HG02678 (cell line): Measurements from ENCODE around the gene RBKS.

Source experiments
- ATAC-seq: cut with Tn5 transposase; IDR thresholded peaks from one replicate; pipeline ENCODE4 v1.9.1; 2021; ENCODE audit warnings: mild to moderate bottlenecking, moderate library complexity; ENCODE audit not compliant: unreplicated experiment

The RBKS gene

DNA sequence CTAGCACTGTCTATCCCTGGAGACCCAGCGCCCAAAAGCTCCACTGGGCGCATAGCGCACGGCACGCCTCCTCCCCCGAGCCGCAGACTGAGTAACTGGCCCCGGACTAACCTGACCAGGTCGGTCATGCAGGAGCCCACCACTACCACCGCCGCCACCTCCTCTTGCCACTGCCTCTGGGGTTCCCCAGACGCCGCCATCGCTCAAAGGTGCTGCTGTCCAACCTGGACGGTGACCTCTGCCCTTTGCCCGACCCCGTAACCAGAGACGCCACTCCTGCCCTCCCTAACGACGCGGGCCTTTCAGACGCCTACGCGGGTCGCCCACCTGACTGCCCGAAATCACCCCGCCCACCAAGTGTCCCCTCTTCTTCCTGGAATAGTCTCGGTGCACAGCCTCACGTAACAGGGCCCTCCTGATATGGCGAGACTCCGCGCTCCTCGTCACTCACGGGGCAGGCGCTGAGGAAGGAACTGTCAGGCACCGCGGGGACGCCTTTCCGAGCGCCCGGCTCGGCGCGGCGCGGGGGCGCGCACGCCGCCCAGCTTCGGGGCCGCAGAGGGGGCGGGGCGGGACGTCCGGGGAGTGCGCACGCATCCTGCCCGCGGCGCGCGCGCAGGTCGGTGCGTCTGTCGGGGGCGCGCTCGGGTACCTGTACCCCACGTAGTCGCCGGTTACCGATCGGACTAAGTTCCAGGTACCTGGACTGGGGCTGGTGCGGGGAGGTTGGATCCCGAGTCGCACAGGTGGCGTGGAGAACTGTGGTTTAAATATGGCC, at the start of gene RBKS, which contains the start of gene BABAM2:
Gene RBKS (minus strand): TSS at position 242 of the 778 bp plus-strand sequence. CDS start 42 bp downstream, at position 200.
Gene BABAM2 (plus strand): TSS at position 584 of the 778 bp plus-strand sequence. CDS start 3,828 bp downstream, outside the sequence.
- peak; percentile 83 for ATAC-seq

DNA sequence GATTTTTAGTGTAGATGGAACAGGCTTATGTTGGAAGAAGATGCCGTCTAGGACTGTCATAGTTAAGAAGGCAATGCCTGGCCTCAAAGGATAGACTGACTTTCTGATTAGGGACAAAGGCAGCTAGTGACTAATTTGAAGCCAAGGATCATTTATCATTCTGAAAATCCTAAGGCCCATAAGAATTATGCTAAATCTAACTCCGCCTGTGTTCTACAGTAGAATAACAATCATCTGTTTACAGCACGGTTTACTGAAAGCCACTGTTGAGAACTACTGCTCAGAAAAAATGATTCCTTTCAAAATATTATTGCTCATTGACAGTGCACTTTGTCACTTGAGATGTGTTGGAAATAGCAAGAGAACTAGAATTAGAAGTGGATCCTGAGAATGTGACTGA, 44.8 kb upstream of the RBKS start:
- ATAC-seq = no peak

DNA sequence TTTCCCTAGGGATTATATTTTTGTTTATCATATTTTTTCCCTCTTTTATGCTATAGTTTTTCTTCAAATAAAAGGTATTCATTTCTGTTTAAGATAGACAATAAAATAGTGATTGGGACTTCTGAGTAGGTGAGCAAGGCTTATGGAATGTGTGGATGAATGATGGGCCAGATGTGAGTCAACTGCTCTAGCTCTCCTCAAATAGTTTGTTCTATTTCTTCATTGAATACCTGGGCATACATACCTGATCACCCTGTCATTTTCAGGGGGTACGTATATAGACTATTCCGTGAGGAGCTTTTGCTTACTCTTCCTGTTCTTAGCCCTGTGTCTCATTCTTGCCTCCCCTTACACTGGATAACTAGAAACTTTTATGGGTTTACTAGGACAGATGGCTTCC, 42.2 kb upstream of the RBKS start:
- no peak for ATAC-seq

DNA sequence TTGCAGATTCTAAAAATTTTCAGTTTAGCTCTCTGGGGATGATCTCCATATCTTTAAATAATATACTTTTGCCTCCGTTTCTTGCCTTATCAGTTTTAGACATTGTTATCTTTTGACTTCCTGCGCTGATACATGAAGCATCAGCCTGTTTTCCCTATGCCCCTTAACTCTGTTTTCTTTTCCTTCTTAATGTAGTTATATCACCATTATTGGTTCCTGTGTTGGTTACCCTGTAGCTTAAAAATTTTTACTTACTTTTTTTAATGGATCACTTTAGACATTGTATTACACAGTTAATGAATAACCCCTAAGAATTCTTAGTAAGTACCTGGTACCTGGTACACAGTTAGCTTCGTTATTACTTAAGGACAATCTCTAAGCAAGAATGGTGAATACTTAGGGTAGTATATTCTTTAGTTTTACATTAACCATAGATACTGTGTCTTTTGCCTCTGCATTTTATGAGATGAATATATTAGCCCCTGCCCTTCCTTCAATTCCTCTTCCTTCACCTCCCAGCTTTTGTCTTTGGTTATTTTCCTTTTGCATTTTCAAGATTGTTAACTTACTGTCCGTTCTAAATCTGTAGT, 41.3 kb upstream of the RBKS start:
- no peak for ATAC-seq

DNA sequence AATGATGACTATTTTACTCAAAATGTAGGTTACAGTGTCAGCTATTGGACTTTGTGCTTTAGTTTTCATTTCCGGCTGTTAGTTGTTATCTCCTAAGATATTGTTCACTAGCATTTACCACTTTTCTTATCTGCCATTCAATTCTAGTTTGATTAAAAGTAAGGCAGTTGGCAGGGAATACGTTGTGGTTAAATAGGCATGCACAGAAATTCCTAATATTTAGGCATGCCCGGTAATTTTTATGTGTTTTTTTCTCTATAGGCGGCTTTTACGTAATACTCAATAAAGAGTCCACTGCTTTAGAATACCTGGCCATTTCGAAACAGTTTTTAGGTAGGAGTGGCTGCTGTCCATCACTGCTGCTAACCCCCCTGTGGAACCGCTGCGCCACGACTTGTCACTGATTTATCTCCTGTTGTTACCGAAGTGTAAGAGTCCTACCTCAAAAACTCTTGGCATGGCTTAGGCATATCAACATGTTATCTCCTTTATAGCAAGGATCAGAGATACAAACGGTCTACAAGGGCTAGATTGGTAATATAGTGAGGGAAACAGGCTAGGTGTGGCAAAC, 39.8 kb upstream of the RBKS start:
- ATAC-seq = no peak

DNA sequence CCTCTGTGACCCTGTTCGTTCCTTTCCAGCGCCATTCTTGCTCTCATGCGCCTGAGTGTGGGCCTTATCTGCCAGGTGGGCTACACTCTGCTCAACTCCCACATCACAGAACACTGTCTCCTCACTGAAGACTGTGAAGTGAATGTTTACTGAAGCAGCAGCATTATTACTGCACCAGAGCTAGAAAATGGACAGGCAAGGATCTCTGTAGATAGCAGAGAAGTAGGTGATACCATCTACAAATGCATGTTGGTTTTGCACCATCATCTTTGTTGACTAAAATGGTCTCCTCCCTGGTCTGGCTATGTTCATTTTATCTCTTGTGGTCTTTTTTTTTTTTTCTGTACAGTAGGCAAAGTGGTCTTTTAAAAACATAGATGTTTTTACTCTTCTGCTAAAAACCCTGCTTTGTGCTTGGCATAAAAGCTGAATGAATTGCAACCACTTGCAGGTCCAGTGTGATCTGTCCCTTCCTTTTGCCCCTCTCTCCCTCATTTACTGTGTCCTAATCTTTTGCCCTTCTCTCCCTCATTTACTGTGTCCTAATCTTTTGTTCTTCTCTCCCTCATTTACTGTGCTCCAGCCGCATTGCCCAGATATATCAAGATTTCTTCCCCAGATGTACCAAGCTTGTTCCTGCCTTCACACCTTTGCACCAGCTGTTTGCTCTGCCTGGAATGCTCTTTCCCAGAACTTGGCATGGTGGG, 35.7 kb upstream of the RBKS start:
- ATAC-seq = no peak

DNA sequence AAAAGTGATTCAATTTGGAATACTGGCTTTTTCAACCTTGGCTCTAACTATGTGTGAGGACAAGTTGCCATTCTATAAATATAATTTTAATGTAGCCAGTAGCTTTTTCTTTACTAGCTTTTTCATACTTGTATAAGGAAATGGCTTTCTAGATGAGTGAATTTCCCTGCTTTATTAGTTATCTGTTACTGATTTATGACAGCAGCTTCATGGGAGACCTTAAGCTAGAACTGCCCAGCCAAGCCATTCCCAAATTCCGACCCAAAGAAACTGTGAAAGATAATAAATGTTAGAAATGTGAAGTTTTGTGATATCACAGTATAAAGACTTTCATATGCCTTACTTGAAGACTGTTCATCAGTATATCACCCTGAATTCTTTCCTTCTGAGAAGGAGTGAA, 32.7 kb upstream of the RBKS start:
- ATAC-seq = no peak

DNA sequence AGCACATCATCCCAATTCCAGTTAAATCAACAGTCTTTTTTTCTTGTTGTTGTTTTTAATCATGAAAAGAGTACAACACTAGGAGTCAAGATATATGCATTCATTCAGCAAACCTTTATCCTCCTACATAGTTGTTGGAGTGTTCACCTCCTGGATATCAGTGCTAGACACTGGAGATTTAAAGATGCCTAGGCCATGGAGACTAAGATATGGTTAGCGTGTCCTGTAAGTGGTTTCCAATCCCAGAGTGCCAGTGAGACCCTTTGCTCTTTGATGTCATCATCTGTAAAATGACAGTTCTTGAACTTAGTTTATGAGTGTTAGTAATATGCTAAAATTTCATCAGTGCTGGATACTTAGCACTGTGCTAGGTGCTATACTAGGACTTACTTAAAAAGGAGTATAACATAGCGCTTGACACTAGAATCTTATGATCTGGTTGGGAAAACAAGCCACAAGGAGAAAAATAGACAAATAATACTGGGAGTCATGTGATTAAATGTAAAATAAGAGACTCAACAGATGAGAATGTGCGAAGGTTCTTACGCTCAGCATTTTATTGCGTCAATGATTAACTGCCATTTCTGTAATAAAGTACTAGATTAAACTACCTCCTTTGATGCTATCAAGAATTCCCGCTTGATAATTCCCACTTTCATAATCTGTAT, 31.8 kb upstream of the RBKS start:
- no peak for ATAC-seq

DNA sequence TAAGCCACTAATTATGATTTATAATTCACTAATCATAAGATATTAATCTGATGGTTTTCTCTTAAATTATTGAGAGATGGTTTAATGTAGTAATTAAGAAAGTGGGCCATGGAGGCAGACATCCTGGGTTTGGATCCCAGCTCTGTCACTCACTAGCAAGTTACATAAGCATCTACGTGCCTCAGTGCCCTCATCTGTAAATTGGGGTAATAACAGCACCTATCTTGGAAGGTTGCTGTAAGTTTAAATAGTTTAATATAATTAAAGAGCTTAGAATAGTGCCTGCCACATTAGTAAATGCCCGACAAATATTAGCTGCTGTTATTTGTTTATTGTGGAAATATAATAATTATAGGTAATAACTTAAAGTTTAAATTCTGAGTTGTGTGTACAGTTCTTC, 31.2 kb upstream of the RBKS start:
- no peak for ATAC-seq

DNA sequence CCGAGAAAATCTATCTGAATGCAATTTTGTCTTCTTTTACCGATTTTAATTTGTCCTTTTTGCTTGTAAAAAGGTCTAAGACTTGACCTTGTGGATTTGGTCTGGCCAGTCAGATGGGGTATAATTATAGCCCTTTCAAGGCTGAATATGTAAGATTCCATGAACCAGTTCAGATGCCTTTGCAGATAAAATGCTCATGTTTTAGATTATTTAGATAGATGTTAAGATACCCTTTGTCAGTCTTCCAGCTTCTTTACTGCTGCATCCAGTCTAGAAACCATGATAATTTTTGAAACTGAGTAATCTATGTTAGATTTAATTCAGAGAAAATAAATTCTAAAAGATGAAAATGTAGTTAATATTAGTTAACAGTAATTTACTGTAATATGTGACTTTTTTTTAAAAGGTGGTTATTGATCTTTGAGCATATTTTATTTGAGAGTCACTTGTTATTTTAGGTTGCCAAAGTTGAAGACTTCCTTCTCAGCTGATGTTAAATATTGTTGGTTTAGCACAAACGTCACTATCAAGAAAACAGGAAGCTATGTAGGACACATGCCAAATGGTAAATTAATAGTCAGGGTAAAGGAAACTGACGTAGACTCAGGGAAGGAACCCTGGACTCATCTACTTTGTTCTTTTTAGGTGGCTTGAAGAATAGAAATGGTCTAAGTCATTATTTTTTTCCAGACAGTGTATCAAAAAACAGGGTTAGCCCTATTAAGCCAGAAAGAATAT, 30.1 kb upstream of the RBKS start:
- ATAC-seq = no peak

DNA sequence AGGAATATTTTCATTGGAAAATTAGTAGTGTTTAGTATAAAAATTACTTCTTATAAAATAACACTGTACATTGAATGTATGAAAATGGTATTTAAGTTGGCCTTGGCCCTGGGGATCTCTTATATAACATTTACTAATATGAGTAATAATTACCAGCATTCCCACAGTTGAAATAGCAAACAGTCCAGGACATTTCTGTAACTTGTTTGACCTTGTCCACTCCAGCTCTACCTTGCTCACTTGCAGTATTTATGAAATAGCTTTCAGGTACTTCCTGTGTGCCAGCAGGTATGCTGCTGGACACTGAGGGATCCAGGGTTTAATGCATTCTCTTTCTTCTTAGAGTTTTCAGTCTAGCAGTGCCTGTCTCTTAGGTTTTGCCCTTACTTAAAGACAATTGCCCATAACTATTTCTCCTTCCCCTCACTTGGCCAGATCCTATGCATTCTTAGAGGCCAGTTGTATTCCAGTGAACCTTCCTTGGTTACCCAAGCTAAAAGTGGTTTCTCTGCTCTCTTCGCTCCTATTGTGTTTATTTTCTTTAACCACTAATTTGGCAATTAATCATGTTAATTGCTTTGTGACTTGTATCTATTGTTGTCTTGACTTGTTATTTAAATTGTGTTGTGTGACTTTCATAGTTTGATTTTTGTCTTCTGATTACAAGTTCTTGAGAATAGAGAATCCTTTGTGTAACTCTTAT, 26.3 kb upstream of the RBKS start:
- ATAC-seq = no peak

DNA sequence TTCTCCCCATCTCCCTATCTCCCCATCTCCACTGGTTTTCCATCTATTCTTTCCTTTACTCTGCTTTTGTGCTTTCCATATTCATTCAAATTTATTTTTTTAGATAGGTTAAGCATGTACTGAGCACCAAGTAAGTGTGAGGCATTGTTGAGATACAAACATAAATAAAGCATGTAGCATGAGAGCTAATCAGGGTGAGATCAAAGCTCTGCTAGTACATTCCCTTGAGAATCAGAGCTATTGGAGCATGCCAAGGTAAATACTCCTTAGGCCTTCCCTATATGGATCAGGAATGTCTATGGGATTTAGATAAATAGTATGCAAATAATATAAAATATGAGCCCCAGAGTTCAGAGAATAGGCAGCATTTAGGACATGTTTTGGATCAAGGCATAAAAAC, 25.7 kb upstream of the RBKS start:
- no peak for ATAC-seq

DNA sequence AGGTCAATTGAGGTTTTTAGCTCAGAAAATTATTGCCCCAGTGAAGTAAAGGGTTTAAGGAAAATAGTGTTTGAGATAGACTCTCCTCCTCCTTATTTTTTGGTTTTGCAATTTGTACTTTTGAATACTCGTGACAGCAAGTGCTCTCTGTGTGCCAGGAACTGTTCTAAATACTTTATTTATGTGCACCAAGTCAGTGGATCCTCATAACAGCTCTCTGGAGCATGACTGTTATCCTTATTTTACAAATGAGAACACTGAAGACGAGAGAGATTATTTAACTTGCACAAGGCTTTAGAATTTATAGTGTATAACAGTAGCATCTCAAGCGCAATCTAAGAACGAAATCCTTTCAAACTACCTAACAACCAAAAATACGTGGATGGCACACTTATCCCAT, 25.0 kb upstream of the RBKS start:
- no peak for ATAC-seq

DNA sequence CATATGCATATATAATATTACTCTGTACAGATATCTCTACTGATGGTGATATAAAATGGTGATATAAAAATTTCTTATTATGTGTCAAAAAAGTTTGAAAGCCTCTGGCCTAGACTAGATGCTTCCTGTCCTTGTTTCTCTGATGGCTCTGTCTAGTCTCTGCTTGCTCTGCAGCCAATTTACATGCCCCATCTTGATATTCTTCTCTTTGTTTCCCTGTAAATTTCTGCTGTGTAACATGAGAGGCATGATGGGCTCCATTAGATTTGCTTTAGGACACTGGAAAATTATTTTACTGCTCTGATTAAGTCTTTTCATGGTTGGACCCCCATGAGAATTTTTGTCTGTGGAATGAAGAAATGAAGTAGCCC, 24.6 kb upstream of the RBKS start:
- ATAC-seq = no peak

DNA sequence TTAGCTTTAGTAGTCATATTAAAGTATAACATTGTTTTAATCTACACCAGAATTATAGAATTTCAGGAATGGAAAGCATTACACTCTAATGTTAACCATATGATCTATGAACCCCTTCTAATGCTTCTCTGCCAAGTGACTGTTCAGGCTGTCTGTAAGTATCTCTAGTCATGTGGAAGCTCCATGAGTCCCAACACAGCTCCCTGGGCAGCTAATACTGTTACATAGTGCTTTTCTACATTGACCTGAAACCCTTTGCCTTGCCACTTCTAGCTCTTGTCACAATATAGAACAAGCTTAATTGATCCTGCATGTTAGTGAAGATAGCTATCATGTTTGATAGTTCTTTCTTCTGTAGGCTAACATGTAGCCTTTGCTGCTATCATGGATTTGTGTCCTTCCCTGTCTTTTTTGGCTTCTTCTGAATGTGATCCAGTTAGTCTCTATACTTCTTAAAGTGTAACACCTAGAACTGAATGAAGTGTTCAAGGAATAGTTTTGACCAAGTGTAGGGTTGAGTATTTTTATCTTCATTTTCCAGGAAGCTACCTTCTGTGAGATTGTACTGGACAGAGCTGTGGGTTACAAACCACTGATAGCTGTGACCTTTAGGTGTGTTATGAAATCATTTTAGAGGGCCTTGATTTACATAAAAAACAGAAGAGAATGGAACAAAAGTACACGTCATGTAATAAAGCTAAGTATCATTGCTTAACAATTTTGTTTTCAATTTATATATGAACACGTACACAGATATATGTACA, 24.0 kb upstream of the RBKS start:
- ATAC-seq = no peak

DNA sequence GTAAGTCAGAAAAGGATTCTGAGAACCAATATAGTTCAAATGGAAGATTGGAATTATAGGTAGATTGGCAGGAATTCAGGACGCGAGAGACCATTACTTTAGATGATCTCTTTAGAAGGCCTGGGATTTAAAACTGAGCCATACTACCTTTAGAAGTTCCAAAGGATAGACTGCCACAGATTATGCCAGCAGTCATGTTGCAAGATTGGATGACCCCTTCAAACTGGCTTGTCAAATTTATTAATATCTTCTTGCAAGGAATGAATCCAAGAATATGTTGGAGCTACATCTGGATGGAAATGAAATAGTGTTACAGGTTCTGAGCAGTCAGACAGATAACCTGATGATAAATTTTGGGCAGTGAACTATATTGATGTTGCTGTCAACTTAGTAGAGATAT, 22.3 kb upstream of the RBKS start:
- ATAC-seq = no peak

DNA sequence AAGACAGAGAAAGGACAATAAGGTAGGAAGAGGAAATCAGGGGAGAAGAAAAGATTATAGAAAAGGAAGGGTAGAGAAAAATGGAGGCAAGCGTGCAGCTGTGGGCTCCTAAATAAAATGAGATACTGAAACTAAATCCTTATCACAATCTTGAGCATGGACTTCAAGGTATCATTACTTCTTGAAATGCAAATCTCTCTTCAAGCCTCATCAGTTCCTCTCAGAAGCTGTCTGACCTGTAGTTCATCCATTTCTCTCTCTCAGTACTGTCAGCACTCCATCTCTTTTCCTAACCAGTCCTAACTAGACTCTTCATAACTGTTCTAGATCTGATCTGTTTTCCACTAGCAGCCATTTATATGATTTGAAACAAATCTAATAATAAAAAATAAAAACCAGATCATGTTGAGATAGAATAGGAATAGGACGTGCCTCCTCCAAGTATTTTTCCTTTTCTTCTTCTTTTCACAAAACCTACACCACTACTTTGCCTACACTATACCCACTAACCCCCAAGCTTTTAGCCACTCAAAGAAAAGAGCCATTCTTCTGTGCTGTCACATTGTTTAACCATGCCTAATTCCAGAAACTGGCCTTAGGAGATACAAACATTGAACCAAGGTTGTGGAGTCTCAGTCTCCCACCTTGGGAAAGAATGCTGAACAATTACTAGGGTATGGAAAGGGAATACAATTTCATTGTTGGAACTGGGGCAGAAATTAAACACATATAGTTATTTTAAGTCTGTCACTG, 21.4 kb upstream of the RBKS start:
- no peak for ATAC-seq

DNA sequence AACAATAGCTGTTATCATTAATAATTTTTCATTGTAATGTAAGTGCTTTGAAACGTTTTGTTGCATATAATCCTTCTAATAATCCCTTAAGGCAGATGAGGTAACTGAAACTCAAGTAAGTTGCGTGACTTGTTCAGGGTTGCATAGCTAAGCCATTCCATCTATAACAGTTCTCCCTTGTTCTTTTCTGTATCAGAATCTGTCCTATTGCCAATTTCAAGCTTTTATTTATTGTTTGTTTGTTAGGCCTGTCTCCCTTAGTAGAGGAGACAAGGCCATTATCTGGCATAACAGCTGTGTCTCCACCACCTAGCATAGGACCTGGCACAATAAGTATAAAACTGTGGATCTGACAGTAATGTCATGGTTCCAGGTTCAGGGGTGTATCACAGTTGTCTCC, 19.7 kb upstream of the RBKS start:
- ATAC-seq = no peak
